GM19099 (cell line): ENCODE results near the gene GLRX5.
A peak's percentile ranks its signal among the peaks of the same experiment; 100 is the strongest.

ENCODE experiments used
- POLR2A ChIP-seq: IDR thresholded peaks from 3 replicates; pipeline ENCODE4 v1.6.1; 2011; ENCODE audit warnings: low read depth; ENCODE audit not compliant: insufficient read length; ENCODE audit errors: extremely low read depth

The GLRX5 gene

DNA sequence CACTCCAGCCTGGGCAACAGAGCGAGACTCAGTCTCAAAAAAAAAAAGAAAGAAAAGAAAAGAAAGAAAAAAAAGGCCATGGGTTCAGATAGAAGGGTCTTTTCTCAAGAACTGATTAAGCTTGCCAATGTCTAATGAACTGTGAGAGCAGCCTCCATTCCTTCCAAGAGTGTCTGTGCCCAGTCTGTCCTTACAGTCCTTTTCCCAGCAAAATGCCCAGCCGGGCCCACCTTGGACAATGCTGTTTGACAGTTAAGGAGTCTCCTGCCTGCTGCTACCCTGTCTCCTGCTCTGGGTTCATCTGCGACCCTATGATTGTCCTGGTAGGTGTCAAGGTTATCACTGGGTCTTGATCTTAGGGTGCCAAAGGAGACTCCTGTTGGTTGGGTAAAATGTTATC is 39.8 kb upstream of the GLRX5 start:
- no peak for TF ChIP-seq POLR2A

DNA sequence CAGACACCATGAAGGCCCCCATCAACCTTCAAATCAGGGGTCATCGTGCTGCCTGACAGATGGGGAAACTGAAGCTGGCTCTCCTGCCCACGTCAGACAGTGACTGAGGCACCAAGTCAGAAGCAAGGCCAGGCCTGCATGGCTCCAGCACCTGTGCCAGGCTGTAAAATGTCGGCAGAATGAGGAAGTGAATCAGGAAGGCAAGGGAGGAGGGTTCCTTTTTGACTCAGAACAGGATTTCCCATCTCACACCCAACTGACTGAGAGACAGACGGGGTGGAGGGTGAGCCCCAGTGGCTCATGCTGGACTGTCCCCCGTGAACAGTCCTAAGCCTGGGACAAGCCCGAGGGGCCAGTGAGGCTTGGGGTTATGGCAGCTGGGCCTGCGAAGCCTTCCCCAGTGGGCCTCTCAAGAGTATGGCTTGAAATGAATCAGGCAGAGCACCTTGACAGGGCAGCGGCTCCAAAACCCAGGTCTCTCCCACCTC is 39.3 kb upstream of the GLRX5 start:
- peak; percentile 61 for TF ChIP-seq POLR2A

DNA sequence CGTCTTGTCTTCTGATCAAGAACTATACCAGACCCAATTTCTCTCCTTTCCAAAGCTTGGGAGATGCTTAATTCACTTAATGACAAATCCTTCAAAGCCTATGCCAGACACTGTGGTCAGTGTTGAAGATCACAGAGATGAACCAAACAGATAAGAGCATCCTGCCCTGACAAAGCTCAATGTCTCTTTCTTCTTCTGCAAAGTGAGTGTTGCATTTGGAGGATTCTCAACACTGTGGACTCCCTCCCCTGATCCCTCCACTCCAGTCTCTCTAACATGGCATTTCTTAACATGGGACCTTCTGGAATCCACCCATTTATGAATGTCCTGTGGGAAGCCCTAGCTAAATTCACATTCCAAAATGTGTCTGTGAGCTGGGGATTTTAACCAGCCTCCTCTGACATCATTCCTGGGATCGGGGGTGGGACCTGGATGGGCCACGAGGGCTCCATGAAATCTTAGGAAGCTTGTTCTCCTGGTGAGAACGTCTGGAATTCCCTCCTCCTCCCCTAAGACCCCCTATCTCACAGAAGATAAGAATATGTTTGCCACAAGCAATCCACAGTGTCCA is 38.7 kb upstream of the GLRX5 start:
- TF ChIP-seq POLR2A, result no peak

- no peak for TF ChIP-seq POLR2A
Measured at GRCh38 chr14:95496690-95497259, 38.1 kb upstream of the GLRX5 start.

DNA sequence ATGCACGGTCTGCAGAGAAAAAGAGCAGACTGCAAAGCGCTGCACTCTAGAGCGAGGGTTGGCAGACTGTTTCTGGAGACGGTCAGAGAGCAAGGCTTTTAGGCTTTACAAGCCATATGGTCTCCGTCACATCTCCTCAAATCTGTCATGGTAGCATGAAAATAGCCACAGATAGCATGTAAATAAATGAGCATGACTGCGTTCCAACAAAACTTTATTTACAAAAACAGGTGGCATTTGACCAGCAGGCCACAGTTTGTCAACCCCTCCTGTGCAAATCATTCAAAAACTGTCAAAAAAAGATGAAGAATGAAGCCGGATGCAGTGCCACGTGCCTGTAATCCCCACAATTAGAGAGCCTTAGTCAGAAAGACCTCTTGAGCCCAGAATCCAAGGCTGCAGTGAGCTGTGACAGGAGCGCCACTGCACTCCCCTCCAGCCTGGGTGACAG is 37.3 kb upstream of the GLRX5 start:
- no peak for TF ChIP-seq POLR2A

- TF ChIP-seq POLR2A, result no peak
Measured at GRCh38 chr14:95498622-95499353, 36.1 kb upstream of the GLRX5 start.

- no peak for TF ChIP-seq POLR2A
Measured at GRCh38 chr14:95499354-95499750, 35.5 kb upstream of the GLRX5 start.

GRCh38 chr14:95500201-95500681 is 34.6 kb upstream of the GLRX5 start:
- TF ChIP-seq POLR2A, result no peak

DNA sequence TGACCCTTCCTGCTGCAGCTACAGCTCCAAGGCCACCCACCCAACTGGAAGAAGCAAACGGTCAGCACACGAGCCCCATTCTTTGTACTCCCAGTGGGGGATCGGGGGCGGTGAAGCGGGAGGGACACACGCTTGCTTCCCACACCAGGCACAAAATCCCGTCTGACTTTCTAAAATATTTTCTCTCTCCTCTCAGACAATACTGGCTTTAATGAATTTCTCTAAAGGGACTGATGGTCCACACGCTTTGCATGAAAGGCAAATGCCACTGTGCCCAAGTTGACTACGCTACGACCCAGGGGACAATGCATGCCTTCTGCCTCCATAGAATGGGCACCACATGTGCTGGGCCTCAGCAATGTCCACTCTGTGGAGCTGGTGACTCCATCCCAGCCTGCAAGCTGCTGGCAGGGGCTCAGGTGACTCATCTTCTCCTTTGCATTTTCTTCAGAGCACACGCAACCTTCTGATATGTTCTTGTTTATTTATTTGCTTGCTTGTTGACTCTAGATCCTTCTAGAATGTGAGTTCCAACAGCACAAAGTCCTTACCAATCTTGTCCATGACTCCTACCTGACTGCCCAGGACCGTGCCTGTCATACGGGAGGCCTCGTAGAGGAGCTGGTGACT is 34.0 kb upstream of the GLRX5 start:
- no peak for TF ChIP-seq POLR2A

GRCh38 chr14:95502381-95502950 is 32.4 kb upstream of the GLRX5 start:
- no peak for TF ChIP-seq POLR2A

DNA sequence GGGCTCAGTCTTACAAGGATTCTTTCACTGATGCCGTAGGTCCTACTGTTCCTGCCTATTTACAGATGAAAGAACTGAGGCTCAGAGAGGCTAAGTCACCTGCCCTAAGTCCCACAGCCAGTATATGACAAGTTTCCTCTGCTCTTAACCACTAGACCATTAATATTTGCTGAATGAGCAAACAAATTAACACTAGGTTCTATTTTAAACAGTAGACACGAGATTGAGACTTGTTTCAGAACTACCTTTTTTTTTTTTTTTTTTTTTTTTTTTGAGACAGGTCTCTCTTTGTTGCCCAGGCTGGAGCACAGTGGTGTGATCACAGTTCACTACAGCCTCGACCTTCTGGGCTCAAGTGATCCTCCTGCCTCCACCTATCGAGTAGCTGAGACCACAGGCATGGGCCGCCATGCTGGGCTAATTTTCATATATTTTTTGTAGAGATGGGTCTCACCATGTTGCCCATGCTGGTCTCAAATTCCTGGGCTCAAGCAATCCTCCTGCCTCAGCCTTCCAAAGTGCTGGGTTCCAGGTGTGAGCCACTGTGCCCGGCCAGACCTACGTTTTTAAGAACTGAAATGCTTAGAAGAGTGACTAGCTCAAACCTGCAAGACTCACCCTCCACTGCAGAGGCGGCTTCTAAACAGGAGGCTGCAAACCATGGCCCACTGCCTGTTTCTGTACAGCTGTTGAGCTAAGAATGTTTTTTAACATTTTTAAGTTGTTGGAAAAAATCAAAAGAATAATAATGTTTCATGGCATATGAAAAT is 31.3 kb upstream of the GLRX5 start:
- no peak for TF ChIP-seq POLR2A

DNA sequence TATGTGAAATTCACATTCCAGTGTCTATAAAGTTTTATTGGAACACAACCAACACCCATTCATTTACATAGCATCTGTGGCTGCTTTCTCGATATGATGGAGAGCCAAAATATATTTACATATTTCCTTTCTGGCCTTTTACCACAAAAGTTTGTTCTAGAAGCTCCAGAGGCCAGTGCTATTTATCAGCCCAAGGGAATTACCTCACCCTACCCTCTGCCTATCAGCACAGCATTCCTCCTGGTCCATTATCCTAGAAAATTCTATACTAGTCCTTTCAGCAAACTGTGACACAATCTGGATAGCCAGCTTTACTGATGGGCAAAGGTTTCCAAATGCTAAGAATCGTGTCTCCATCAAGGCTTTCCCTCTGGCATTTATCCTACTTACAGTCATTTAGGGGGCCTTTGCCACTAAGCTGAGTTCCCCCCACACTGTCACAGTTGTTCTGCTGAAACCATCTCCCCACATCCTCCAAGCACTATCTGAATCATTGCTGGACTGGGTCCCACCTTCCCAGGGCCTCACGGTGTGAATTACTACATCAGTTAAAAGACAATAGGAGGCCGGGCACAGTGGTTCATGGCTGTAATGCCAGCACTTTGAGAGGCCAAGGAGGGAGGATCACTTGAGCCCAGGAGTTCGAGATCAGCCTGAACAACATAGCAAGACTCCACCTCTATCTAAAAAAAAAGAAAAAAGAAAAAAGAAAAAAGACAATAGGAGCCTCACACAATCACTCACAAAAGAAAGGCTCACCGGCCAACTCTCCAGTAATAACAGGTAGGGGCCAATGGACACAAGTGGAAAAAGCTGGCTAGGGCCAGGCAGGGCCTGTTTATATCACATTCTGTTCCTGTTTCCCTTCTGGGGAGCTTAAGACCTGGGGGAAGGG is 30.5 kb upstream of the GLRX5 start:
- TF ChIP-seq POLR2A, result no peak

- TF ChIP-seq POLR2A, result no peak
Measured at GRCh38 chr14:95505030-95505589, 29.7 kb upstream of the GLRX5 start.
